ENCODE data around the gene CCDC106. TPM values are rescaled to one million over a fixed set of nuclear protein-coding genes. Genes with fewer than 3 reads are reported as not detected.

CCDC106 gene
- total RNA-seq, 1 experiment from 2014 or later: 19.9 TPM

- 0 out of 2 replicates have a peak, but pooled peaks cover 1% of the 10 kb centered on the region for H3K79me2 ChIP-seq (ENCODE audit: insufficient read depth, low read length)
- no peaks in the 10 kb centered on the region for H3K9me3 ChIP-seq (ENCODE audit: control insufficient read depth, low read depth, low read length)
- no peak overlapping the region for H3K4ac ChIP-seq (ENCODE audit: low read depth, low read length)
- TF ChIP-seq CTCF (conservative IDR thresholded peaks at IDR 0.05): no peak
- H4K8ac ChIP-seq (replicated peaks; ENCODE audit: insufficient read length, low read depth, low read length): no peak overlapping the region
- H4K5ac ChIP-seq (ENCODE audit: insufficient read length, low read depth, low read length): no peak overlapping the region
- no peak overlapping the region for H3K4me2 ChIP-seq (ENCODE audit: insufficient read depth, insufficient read length, low read length)
- H3K27me3 Mint-ChIP-seq (ENCODE audit: low read depth): no peaks in the 10 kb centered on the region; the same call in 1 of the 2 replicates
- no peak overlapping the region for H4K91ac ChIP-seq (ENCODE audit: insufficient read length, low read depth, low read length)
- H3K23me2 ChIP-seq (ENCODE audit: insufficient read length, low read depth, low read length, poor library complexity, severe bottlenecking): no peaks in the 10 kb centered on the region
- H3K23ac ChIP-seq (ENCODE audit: insufficient read length, low read depth, low read length): no peak overlapping the region
- no peaks in the 10 kb centered on the region for H3K9me3 Mint-ChIP-seq
- peak overlapping the region in 1 of 2 experiments; percentile 14; a peak in 1 of 5 replicates for H3K4me3 Mint-ChIP-seq
- H3K14ac ChIP-seq (ENCODE audit: insufficient read depth, low read length): no peak overlapping the region
- H2BK12ac ChIP-seq (ENCODE audit: insufficient read length, low read depth, low read length): no peak overlapping the region
- no peak overlapping the region for H3K18ac ChIP-seq (ENCODE audit: insufficient read length, low read depth, low read length)
- no peak overlapping the region for H3K27ac ChIP-seq (ENCODE audit: insufficient read length, low read depth, low read length)
- H3T11ph ChIP-seq (ENCODE audit: low read length): no peak overlapping the region
- no peak overlapping the region for H2BK120ac ChIP-seq (ENCODE audit: low read depth, low read length, poor library complexity, severe bottlenecking)
- H2BK5ac ChIP-seq (ENCODE audit: insufficient read length, low read length): no peak overlapping the region
- H3K27me3 ChIP-seq (ENCODE audit: insufficient read depth, low read length): no peaks in the 10 kb centered on the region
- no peak overlapping the region for H3K9ac ChIP-seq (ENCODE audit: extremely low read depth, insufficient read length, low read length)
- no peak overlapping the region for H2BK20ac ChIP-seq (ENCODE audit: low read depth, low read length, poor library complexity, severe bottlenecking)
- H4K20me1 ChIP-seq (ENCODE audit: control insufficient read depth, insufficient read depth, insufficient read length): no peaks in the 10 kb centered on the region
- no peak overlapping the region for H3K56ac ChIP-seq (ENCODE audit: insufficient read length, low read depth, low read length)
- H2AK5ac ChIP-seq (ENCODE audit: insufficient read length, low read length): no peak overlapping the region
- DNase-seq: no peak
- H3K4me1 Mint-ChIP-seq: peaks cover 0 to 2% of the 10 kb centered on the region in 2 experiments; a peak in 1 of 4 replicates
- no peak overlapping the region; a peak in 1 of 7 replicates for H3K27ac Mint-ChIP-seq
- WGBS (ENCODE audit: extremely low coverage, insufficient read length, low lambda C conversion rate): no CpG with 5 or more reads among the region's 27 CpGs
- H3K79me1 ChIP-seq (ENCODE audit: insufficient read depth, low read depth, low read length, poor library complexity, severe bottlenecking): no peaks in the 10 kb centered on the region
- no peak overlapping the region for H2BK15ac ChIP-seq (ENCODE audit: low read depth, low read length)
- no peak overlapping the region for H2AFZ ChIP-seq (ENCODE audit: low read length)
- H3K4me1 ChIP-seq (ENCODE audit: insufficient read depth, low read length): no peaks in the 10 kb centered on the region
- peaks cover 15 to 41% (median 36%) of the 10 kb centered on the region in 3 experiments for H3K36me3 Mint-ChIP-seq (ENCODE audit: insufficient read depth in 1 of 3, low read depth in 3 of 3)
These were observed 34.6 kb upstream of the CCDC106 start for GRCh38 chr19:55613396-55613795.

All from H9 (cell line).